HG03354 (cell line): ENCODE results near the gene CEP290.

Source experiments
- ATAC-seq: cut with Tn5 transposase; IDR thresholded peaks from one replicate; pipeline ENCODE4 v1.9.1; 2021; ENCODE audit warnings: mild to moderate bottlenecking; ENCODE audit not compliant: unreplicated experiment, poor library complexity, severe bottlenecking

CEP290 gene, protein sequence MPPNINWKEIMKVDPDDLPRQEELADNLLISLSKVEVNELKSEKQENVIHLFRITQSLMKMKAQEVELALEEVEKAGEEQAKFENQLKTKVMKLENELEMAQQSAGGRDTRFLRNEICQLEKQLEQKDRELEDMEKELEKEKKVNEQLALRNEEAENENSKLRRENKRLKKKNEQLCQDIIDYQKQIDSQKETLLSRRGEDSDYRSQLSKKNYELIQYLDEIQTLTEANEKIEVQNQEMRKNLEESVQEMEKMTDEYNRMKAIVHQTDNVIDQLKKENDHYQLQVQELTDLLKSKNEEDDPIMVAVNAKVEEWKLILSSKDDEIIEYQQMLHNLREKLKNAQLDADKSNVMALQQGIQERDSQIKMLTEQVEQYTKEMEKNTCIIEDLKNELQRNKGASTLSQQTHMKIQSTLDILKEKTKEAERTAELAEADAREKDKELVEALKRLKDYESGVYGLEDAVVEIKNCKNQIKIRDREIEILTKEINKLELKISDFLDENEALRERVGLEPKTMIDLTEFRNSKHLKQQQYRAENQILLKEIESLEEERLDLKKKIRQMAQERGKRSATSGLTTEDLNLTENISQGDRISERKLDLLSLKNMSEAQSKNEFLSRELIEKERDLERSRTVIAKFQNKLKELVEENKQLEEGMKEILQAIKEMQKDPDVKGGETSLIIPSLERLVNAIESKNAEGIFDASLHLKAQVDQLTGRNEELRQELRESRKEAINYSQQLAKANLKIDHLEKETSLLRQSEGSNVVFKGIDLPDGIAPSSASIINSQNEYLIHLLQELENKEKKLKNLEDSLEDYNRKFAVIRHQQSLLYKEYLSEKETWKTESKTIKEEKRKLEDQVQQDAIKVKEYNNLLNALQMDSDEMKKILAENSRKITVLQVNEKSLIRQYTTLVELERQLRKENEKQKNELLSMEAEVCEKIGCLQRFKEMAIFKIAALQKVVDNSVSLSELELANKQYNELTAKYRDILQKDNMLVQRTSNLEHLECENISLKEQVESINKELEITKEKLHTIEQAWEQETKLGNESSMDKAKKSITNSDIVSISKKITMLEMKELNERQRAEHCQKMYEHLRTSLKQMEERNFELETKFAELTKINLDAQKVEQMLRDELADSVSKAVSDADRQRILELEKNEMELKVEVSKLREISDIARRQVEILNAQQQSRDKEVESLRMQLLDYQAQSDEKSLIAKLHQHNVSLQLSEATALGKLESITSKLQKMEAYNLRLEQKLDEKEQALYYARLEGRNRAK (N-terminal part only)

DNA sequence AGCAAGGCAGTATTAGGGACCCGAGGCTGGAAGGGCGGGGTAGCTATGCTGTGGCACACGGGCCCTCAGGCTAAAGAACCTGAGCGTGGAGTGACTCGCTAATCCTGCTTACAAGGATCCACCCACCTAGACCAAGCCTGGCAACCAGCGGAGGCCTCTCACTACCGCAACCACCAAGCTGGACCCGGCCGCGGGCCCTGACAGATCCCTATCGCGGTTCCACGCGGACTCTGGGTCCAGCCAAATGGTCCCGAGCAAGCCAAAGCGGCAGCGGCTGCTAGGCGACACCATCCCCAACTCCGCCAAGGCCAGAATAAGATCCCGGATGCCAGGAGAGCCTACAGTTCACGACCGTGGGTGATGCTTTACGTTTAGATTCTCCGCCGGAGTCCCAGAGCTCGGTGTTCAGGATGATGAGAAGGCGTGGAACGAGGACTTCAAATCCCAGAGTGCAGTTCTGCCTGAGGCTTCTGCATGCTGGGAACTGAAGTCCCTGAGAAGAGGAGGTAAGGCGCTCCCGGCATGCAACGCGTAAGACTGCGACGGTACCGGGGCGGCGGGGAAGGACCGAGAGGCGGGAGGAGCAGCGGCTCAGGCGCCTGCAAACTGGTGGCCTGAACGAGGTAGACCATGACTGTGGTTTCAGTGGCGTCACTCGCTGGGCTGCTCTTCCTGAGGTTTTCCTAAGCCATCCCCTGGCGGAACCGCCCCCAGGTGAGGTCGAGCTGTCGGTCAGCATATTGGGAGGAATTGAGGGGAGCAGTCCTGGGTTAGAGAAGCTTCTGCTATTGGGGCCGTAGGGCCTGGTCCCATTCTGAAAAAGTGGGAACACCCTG lies at the start of gene CEP290, which contains the start of gene TMTC3:
CEP290 (minus strand) TSS at position 315 of the 836 bp plus-strand sequence. CDS start 781 bp downstream, outside the sequence.
TMTC3 (plus strand) TSS at position 534 of the 836 bp plus-strand sequence. CDS start 6,009 bp downstream, outside the sequence.
- peak; percentile 94 for ATAC-seq

DNA sequence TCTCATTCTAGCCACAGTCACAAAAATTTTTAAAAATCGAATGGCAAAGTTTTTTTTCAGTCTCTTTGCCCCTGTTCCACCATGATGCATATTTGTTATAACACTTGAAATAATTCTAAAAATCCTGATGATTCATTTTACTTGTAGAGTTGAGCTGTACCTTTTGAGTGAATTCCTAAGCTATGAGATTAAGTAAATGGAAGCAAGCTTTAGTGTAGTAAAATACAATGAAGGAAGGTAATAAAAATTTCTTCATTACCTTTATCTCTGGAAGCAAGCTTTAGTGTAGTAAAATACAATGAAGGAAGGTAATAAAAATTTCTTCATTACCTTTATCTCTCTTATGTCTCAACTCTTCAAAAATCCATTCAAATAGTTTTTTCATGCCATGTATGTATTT lies 46.3 kb upstream of the CEP290 start:
- ATAC-seq = no peak

DNA sequence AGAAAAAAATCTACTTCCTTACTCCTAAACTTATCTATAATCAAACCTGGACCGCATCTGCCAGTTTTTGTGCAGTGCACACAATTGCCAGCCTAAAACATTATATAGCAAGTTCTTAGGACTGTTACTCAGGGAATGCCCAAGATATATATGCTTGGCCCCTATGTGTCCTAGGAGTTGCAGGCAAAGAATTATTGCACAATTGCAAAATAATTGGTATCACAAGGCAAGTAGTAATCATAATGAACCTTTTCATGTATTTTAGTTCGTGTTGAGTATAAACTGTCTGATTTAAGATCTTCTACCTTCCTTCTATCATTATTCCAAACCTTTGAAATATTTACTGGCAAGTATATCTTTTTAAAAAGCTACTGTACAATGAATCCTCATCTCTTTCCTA lies 45.7 kb upstream of the CEP290 start:
- ATAC-seq = no peak

DNA sequence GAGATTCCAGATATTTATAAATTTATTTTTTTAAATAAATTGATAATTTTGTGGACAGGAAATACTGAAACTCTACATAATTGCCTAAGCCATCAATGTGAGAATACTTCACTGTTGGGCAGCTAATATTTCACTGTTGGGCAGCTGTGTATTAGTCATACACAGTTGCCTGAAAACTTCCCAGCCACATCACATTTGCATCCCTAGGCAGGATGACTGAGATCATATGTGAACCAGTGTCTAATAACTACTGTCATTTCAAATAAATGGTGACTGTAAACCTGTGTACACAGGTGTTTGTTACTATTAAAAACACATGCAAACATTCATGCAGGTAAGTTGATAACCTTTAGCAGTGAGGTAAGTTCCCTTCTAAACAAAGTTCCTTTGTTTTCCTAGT lies 44.1 kb upstream of the CEP290 start:
- peak; percentile 97 for ATAC-seq

DNA sequence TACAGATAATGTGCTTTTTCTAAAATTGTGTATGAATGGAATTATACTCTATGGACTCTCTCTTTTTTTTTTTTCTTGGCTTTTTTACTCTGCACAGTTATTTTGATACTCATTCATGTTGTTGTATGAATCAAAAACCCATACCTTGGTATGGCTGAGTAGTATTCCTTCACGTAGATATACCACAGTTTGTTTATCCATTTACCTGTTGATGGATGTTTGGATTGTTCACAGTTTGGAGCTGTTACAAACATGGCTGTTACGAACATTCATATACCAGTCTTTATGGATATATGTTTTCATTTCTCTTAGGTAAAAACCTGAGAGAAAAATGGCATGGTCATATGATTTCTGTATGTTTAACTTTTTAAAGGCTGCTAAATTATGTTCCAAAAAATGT lies 43.4 kb upstream of the CEP290 start:
- ATAC-seq = no peak

DNA sequence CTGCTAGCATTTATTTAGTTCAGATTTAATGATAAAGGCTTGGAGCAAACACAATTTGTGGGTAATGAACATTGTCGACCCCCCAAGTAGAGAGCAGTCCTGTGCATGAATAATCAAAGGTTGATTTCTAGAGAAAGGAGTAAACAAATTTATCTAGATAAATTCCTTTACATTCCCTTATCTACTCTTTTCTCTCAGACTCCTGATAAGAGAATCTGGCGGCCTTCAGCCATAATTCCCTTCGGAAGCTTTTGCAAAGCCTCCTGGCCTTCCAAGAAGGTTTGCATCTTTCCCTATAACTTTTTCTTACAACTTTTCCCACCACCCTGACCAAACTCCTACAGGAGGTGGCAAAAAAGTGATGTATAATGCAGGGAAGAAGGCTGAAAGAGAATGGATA lies 42.3 kb upstream of the CEP290 start:
- no peak for ATAC-seq

DNA sequence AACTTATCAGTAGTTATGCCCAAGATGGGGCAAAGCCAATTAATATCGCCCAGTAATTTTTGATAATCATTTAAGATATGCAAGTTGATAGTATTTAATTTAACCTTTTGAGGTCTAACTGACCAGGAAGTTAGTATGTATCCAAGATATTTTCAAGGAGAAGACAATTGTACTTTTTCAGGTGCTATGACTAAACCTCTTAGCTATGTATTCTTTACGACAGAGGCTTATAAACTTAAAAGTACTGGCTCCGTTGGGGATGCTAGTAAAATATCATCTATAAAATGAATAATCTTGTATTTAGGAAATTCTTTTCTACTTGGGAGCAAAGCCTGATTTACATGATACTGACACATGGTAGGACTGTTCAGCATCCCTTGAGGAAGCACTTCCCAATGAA lies 40.5 kb upstream of the CEP290 start:
- ATAC-seq = no peak

DNA sequence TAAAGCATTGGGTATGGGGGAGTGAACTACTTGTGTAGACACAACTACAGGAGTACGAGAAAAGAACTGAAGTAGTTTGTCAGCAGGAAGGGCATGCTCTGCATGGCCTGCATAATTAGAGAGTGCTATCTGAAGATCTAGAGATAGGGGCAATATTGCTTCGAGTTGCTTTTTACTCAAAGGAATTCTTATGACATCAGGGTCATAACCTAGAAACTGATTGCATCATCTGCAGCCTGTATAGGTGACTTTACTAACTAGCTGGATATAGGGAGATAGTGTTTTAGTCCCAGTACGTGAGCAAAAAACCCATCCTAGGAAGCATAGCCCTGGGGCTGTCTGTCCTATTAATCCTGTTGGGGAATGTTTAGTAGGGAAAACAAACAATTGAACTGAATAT lies 40.0 kb upstream of the CEP290 start:
- no peak for ATAC-seq

DNA sequence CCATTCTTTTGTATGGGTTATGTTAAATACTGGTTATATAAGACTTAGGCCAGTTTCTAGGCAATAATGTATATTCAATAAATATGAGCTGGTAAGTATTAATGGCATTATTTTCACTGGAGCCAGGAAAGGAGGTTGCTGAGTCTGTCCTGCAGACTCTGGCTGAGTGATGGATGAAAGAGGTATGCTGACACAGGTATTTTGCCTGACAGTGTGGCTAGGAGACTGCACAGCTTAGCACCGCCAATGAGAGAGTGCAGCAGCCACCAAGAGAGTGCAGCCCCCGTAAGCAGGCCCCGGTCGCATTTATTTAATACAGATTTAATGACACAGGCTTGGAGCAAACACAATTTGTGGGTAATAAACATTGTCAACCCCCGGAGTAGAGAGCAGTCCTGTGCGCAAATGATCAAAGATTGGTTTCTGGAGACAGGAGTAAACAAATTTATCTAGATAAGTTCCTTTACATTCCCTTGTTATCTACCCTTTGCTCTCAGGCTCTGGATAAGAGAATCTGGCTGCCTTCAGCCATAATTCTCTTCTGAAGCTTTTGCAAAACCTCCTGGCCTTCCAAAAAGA lies 37.6 kb upstream of the CEP290 start:
- ATAC-seq = no peak

DNA sequence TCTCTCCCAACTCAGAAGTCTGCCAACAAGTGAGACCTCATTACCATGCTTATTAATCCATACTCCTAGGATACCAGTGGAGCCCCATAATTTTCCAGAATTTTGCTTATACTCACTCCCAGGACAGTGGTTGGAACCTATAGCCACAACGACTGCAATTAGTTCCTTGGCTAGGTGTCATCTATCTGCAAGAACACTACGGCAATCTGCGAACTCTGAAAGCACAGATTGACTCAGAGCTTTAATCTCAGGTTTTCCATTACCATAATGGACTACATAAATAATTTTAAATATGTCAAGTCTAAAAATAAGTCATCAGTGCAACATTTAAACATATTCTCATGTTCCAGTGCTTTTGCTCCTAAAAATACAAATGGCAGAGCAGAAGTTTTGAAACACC lies 33.7 kb upstream of the CEP290 start:
- ATAC-seq = no peak

DNA sequence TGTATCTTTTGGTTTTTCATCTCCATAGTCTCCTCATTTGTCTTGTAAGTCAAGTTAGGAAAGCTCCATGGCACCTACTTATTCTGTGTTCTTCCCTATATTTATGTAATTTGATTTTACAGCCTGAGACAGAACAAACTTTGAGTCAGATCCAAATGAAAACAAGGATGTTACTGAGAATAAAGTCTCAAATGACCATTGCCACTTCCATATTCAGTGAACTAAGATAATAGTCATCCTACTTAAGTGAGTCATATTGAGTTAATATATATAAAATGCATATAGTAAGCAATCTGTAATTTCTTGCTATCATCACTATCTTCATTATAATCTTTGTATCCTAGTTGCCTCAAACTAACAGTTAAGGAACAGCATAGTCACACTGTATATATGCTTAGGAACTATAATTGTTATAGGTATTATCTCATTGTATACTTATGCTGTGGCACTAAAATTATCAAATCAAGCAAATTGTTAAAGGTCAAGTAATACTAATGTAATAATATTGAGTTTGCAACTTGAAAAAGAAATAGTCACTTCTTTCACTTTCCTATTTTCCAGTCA lies 31.0 kb upstream of the CEP290 start:
- no peak for ATAC-seq

DNA sequence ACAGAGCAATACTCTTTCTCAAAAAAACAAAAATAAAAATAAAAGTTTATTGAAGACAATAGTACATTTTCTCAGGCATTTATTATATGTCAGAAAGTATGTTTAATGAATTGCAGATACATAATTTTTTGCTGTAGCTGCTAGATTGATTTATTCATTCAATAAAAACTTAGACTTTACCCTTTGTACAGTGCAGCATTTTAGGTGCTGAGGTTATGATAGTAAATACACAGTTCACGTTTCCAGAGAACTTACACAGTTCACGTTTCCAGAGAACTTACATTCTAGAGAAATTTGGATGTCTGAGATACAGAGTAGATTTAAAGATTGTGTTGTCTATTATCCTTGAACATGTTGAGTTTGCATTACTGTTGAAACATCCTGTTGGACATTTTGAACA lies 25.5 kb upstream of the CEP290 start:
- no peak for ATAC-seq

DNA sequence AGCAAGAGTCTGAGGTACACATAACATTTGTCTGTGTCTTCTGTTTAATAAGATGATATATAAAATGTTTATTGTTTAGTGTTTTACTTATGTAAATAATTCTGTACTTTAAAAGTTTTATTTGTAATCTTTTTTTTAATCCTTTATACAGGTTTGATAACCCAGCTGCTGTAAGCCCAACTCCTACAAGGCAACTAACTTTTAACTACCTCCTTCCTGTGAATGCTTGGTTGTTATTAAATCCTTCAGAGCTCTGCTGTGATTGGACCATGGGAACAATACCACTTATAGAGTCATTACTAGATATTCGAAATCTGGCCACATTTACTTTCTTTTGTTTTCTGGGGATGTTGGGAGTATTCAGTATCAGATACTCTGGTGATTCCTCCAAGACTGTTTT lies 24.3 kb upstream of the CEP290 start:
- ATAC-seq = no peak

DNA sequence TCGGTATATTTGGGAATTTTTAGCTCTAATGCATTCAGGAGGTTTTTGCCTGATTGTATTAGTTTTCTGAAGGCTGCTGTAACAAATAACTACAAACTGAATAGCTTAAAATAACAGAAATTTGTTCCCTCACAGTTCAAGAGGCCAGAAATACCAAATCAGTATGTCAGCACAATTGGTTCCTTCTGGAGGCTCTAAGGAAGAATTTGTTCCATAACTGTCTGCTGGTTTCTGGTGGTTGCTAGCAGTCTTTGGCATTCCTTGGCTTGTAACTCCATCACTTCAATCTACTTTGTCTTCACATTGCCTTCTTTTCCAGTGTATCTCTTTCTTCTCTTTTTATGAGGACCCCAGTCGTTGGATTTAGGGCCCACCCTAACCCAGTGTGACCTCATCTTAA lies 21.5 kb upstream of the CEP290 start:
- no peak for ATAC-seq

DNA sequence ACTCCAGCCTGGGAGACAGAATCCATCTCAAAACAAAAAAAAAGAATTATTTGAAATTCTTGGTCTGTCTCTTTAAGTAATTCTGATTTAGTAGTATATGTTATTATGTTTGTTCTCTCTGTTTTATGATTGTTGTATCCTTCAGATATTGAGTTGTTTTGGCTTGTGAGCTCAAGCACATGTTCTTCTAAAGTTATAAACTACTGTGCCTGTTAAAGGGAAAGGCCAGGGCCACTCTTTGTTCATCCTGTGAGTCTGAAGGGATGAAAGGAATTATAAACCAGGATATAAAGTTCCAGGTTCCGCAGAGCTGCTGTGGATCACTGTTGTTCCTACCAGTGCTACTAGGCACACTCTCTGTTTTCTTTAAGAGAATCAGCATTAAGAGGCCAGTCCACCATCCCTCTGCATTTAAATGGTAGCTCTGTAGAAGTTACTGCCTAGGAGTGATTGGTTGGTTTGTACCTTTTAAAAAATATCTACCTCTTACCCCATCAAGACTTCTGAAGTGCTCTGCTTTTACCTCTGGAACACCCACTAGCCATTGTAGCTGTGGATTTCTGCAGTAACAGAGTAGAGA lies 14.3 kb upstream of the CEP290 start:
- no peak for ATAC-seq

DNA sequence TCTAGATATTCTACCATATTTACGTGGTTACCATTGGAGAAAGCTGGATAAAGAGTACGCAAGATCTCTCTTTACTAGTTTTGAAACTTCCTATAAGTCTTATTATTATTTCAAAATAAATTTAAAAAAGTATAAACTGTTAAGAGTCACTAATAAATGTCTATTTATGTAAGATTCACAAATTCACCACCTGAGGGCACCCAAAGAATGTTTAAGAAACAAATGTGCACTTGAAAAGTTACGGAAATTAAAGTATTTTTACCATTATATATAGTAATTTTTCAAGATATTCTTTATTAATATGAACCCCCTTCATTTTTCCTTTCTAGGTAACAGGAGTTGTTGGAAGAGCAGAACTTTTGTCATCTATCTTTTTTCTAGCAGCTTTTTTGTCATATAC lies 12.1 kb upstream of the CEP290 start:
- no peak for ATAC-seq

DNA sequence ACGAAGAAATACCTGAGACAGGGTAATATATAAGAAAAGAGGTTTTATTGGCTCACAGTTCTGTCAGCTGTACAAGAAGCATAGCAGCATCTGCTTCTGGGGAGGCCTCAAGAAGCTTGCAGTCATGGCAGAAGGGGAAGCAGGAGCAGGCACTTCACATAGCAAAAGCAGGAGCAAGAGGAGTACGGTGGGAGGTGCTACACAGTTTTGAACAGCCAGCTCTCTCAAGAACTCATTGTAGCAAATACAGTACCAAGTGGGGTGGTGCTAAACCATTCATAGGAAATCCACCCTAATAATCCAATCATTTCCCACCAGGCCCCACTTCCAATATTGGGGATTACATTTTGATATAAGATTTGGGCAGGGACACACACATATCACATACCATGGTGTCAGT lies 8.2 kb upstream of the CEP290 start:
- no peak for ATAC-seq
